DOHH2 (cell line): ENCODE data around the gene CNOT6.

Source experiments
- CTCF ChIP-seq: fragments of 200-600 bp; sonication (generic); IDR thresholded peaks from one replicate; pipeline ENCODE4 v1.5.1; 2014; ENCODE audit warnings: antibody characterized with exemption, mild to moderate bottlenecking, low read depth, low read length; ENCODE audit not compliant: poor library complexity, severe bottlenecking
- EZH2phosphoT487 ChIP-seq: fragments of 200-600 bp; sonication (generic); IDR thresholded peaks from 2 replicates; pipeline ENCODE4 v1.6.1; 2017; ENCODE audit warnings: borderline replicate concordance, mild to moderate bottlenecking, antibody characterized with exemption, low read length, moderate library complexity, mixed read lengths

- TF ChIP-seq CTCF (no peak), EZH2phosphoT487 (no peak)
These were observed 29.6 kb upstream of the CNOT6 start for GRCh38 chr5:180464603-180464970.
